22Rv1 (cell line): ENCODE data around the gene GPAM.

Experiments used
- H3K27ac ChIP-seq: fragments of 450-650 bp; 2 replicates; pipeline ENCODE4 v1.5.1; 2017
- ZFX ChIP-seq: fragments of 450-650 bp; IDR thresholded peaks from 2 replicates; pipeline ENCODE4 v1.6.1; 2017; ENCODE audit warnings: antibody characterized with exemption, borderline replicate concordance
- TF ChIP-seq, protein P1 (sequence below): fragments of 450-650 bp; IDR thresholded peaks from 2 replicates; pipeline ENCODE4 v1.5.1; 2017; ENCODE audit warnings: mild to moderate bottlenecking

The GPAM gene

DNA sequence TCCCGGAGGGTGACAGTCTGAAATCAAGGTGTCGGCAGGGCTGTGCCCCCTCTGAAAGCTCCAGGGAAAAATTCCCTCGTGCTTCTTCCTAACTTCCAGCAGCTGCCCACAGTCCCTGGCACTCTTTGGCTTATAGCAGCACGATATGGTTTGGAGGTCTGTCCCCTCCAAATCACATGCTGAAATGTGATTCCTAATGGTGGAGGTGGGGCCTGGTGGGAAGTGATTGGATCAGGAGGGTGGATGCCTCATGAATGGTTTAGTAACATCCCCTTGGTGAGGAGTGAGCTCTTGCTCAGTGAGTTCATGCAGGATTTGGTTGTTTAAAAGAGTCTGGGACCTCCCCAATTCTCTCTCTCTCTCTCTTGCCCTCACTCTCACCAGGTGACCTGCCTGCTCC is 51.1 kb downstream of the GPAM start:
- H3K27ac ChIP-seq, result no peak overlapping the region
- TF ChIP-seq, protein P1, sequence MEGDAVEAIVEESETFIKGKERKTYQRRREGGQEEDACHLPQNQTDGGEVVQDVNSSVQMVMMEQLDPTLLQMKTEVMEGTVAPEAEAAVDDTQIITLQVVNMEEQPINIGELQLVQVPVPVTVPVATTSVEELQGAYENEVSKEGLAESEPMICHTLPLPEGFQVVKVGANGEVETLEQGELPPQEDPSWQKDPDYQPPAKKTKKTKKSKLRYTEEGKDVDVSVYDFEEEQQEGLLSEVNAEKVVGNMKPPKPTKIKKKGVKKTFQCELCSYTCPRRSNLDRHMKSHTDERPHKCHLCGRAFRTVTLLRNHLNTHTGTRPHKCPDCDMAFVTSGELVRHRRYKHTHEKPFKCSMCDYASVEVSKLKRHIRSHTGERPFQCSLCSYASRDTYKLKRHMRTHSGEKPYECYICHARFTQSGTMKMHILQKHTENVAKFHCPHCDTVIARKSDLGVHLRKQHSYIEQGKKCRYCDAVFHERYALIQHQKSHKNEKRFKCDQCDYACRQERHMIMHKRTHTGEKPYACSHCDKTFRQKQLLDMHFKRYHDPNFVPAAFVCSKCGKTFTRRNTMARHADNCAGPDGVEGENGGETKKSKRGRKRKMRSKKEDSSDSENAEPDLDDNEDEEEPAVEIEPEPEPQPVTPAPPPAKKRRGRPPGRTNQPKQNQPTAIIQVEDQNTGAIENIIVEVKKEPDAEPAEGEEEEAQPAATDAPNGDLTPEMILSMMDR, result no peak
- no peak for TF ChIP-seq ZFX

DNA sequence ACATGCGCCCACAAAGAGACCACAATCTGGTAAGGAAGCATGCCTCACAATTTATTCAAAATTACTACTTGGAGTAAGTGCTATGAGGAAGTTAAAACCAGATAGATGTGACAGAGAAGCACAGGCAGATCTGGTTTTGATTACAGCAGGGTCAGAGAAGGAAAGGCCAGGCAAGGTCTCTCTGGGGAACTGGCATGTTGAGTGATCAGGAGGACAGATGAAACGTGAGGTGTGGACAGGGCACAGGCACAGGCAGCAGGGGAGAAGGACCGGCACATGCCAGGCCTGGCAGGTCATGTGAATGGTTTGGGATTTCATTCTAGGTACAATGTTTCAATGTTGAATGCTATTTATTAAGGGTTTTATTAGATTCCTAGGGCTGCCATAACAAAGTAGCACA is 51.6 kb downstream of the GPAM start:
- no peak overlapping the region for H3K27ac ChIP-seq
- TF ChIP-seq, protein P1, result no peak
- TF ChIP-seq ZFX, result no peak

DNA sequence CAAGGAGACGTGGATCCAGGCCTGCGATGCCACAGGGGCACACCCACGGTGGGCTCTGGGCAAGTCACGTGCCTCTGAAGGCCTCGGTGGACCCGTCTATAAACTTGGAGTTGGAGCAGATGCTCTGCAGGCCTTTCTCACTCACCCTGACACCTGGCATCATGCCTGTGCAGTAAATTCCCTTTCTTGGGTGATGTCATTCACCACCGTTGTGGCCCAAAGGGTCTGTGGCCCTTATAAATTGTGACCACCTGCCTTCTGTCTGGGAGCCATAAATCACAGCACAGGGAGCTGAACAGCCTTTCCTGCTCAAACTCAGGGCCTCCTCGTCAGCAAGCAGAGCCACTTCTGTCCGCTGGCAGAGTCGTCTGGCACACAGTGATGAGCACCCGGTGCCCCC is 52.2 kb downstream of the GPAM start:
- H3K27ac ChIP-seq, result no peak overlapping the region
- TF ChIP-seq, protein P1, result no peak
- no peak for TF ChIP-seq ZFX

DNA sequence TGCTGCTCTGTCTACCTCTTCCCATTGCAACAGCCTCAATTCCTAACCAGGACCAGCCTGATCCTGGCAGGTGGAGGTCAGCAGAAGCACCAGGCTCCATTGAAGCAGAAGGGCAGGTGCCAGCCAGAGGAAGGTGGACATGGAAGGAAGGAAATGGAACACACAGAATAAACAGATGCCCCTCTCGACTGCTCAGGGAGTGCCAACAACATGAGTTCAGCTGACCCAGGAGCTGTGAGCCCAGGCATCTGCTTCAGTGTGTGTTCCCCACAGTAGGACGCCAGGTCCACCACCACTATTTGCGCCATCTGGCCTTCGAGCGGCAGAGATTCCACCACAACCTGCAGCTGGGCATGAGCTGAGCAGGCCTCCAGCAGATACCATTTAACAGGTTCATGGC is 56.7 kb downstream of the GPAM start:
- TF ChIP-seq, protein P1, result no peak
- no peak for TF ChIP-seq ZFX
- H3K27ac ChIP-seq, result no peak overlapping the region

DNA sequence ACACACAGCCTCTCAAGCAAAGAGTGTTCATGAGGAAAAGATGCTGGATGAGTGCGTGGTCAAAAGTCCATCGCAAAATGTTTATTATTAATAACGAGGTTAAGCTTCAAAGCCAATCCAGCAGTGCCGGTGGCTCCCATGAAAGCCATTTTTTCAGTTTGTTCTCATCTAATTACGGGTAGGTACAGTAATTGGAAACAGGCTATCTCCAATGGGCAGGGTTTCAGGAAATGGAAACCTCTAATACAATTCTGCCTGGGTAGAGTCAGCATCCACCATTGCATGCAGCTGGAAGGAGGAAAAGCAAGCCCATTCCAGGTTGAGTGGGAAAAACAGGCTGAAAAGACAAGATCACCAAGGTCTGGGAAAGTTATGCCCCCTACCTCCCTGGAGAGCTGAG is 57.4 kb downstream of the GPAM start:
- no peak overlapping the region for H3K27ac ChIP-seq
- TF ChIP-seq, protein P1, result no peak
- TF ChIP-seq ZFX, result no peak

DNA sequence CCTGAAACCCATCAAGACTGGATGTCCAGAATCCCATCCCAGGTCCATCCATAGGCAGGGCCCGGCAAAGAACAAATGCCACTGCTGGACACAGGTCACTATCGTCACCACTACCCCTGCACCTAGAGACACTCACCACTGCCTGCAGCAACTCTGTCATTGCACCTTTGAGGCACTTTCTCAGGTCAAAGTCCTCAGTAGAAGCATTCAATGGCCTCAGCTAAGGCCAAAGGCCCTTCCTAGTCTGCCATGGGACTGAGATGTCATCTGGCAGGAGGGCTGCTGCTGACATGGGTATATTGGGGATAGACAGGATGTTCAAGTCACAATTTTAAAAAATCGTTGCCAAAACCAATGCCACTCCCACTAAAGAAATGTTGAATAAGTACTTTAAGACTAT is 58.7 kb downstream of the GPAM start:
- no peak for TF ChIP-seq ZFX
- TF ChIP-seq, protein P1, result no peak
- H3K27ac ChIP-seq, result no peak overlapping the region

DNA sequence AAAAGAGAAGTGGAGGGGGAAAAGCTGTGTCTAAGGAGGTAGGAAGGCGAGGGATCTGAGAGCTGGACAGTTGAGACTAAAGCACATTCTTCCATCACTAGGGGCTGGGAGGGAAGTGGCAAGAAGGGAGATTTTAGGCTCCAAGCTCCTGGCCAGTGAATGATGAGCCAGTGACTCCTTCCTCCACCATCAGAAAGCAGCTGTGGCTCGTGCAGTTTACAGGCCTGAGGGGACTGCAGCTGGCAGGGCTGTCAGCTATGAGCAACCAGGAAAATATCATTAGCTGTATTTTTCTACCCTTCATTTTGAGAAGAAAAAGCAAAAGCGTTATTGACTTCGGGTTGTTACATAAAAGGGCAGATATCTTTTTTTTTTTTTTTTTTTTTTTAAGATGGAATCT is 60.7 kb downstream of the GPAM start:
- no peak overlapping the region for H3K27ac ChIP-seq
- no peak for TF ChIP-seq ZFX
- TF ChIP-seq, protein P1, result no peak
